Mesenchymal stem cell (in vitro differentiated cells and primary cell): Measurements from ENCODE around the gene RNF167.

Experiments used
- DNase-seq: peaks from one replicate; pipeline ENCODE4 v3.0.0-alpha.2; 2013
- H2AFZ ChIP-seq: one replicate; pipeline ENCODE4 v1.6.1; 2013; ENCODE audit warnings: low read depth, mild to moderate bottlenecking, control low read depth, inconsistent platforms, low read length, moderate library complexity
- H2AK5ac ChIP-seq: 2 replicates; pipeline ENCODE4 v1.6.1; 2013; ENCODE audit warnings: low read length, moderate library complexity, mild to moderate bottlenecking, inconsistent platforms; ENCODE audit not compliant: severe bottlenecking
- H2BK120ac ChIP-seq: one replicate; pipeline ENCODE4 v1.6.1; 2013; ENCODE audit warnings: low read depth, mild to moderate bottlenecking, inconsistent platforms, low read length, moderate library complexity
- H2BK12ac ChIP-seq, 2 experiments: one replicate each; pipeline ENCODE4 v1.6.1; 2013; ENCODE audit warnings: inconsistent platforms in 2 of 2, low read length in 2 of 2, mild to moderate bottlenecking in 2 of 2, moderate library complexity in 2 of 2, control low read depth in 1 of 2
- H2BK15ac ChIP-seq: one replicate; pipeline ENCODE4 v1.6.1; 2013; ENCODE audit warnings: mild to moderate bottlenecking, low read depth, inconsistent platforms; ENCODE audit not compliant: poor library complexity, severe bottlenecking
- H2BK5ac ChIP-seq: 2 replicates; pipeline ENCODE4 v1.6.1; 2013; ENCODE audit warnings: low read depth, mild to moderate bottlenecking, low read length, control low read depth, inconsistent platforms; ENCODE audit not compliant: poor library complexity, severe bottlenecking
- H3K14ac ChIP-seq, 2 experiments: one replicate each; pipeline ENCODE4 v1.6.1; 2013; ENCODE audit warnings: inconsistent platforms in 2 of 2, low read length in 2 of 2, control low read depth in 1 of 2, mild to moderate bottlenecking in 1 of 2, moderate library complexity in 1 of 2
- H3K18ac ChIP-seq, 2 experiments: one replicate each; pipeline ENCODE4 v1.6.1; 2013; ENCODE audit warnings: inconsistent platforms in 2 of 2, low read length in 2 of 2, control low read depth in 1 of 2, low read depth in 1 of 2, mild to moderate bottlenecking in 1 of 2
- H3K23ac ChIP-seq, 2 experiments: one replicate each; pipeline ENCODE4 v1.6.1; 2013; ENCODE audit warnings: inconsistent platforms in 2 of 2, low read length in 2 of 2, mild to moderate bottlenecking in 2 of 2, moderate library complexity in 2 of 2, control low read depth in 1 of 2
- H3K27ac ChIP-seq: 2 replicates; pipeline ENCODE4 v1.5.1; 2013; ENCODE audit warnings: mild to moderate bottlenecking, moderate library complexity, low read length, control low read depth, inconsistent platforms; ENCODE audit not compliant: poor library complexity, severe bottlenecking
- H3K27me3 ChIP-seq, 2 experiments: 2 replicates each; pipeline versions ENCODE4 v1.6.1 to v1.7.0; 2013; ENCODE audit warnings: low read length in 2 of 2, mild to moderate bottlenecking in 2 of 2, moderate library complexity in 2 of 2, control low read depth in 1 of 2, inconsistent platforms in 1 of 2; ENCODE audit not compliant: control insufficient read depth in 1 of 2, insufficient read depth in 1 of 2
- H3K36me3 ChIP-seq, 2 experiments: 2 replicates each; pipeline versions ENCODE4 v1.6.1 to v1.7.0; 2013; ENCODE audit warnings: low read length in 2 of 2, control low read depth in 1 of 2, inconsistent platforms in 1 of 2, low read depth in 1 of 2, mild to moderate bottlenecking in 1 of 2; ENCODE audit not compliant: insufficient read depth in 2 of 2, control insufficient read depth in 1 of 2
- H3K4ac ChIP-seq, 2 experiments: one replicate each; pipeline ENCODE4 v1.6.1; 2013; ENCODE audit warnings: inconsistent platforms in 2 of 2, low read length in 2 of 2, mild to moderate bottlenecking in 2 of 2, moderate library complexity in 2 of 2, control low read depth in 1 of 2, low read depth in 1 of 2
- H3K4me1 ChIP-seq: 2 replicates; pipeline ENCODE4 v1.6.1; 2013; ENCODE audit warnings: low read depth, low read length, control low read depth; ENCODE audit not compliant: control insufficient read depth, insufficient read depth
- H3K4me2 ChIP-seq: 2 replicates; pipeline ENCODE4 v1.6.1; 2013; ENCODE audit warnings: low read length, mild to moderate bottlenecking, inconsistent platforms; ENCODE audit not compliant: poor library complexity, severe bottlenecking
- H3K4me3 ChIP-seq, 2 experiments: 2 replicates each; pipeline versions ENCODE4 v1.5.1 to v1.7.0; 2013; ENCODE audit warnings: low read length in 2 of 2, mild to moderate bottlenecking in 2 of 2, control low read depth in 1 of 2, low read depth in 1 of 2; ENCODE audit not compliant: insufficient read depth in 1 of 2
- H3K79me1 ChIP-seq: replicated peaks from 2 replicates; pipeline ENCODE4 v1.6.1; 2013; ENCODE audit warnings: mild to moderate bottlenecking, control low read depth, low read length, inconsistent platforms; ENCODE audit not compliant: poor library complexity, severe bottlenecking
- H3K9ac ChIP-seq: 2 replicates; pipeline ENCODE4 v1.7.0; 2013; ENCODE audit warnings: mild to moderate bottlenecking, low read length, moderate library complexity
- H3K9me3 ChIP-seq: 2 replicates; pipeline ENCODE4 v1.7.0; 2013; ENCODE audit warnings: mild to moderate bottlenecking, low read length; ENCODE audit not compliant: control insufficient read depth
- H4K8ac ChIP-seq: one replicate; pipeline ENCODE4 v1.6.1; 2013; ENCODE audit warnings: inconsistent platforms, mild to moderate bottlenecking, low read length, moderate library complexity
- H4K91ac ChIP-seq: one replicate; pipeline ENCODE4 v1.6.1; 2013; ENCODE audit warnings: mild to moderate bottlenecking, low read length, inconsistent platforms
- WGBS: methylation state at CpG from one replicate; pipeline ENCODE4 v1.1.7; 2013; ENCODE audit warnings: mixed read lengths; 5-methylcytosine and 5-hydroxymethylcytosine counted together

RNF167 gene

GRCh38 chr17:4893272-4893671 lies 46.8 kb upstream of the RNF167 start:
- Histone ChIP-seq H3K9ac (no peak overlapping the region), H4K8ac (no peak overlapping the region), H3K36me3 (peaks cover 70 to 96% of the 10 kb centered on the region in 2 experiments), H3K4me2 (no peak overlapping the region), H2BK5ac (no peak overlapping the region), H2AK5ac (no peak overlapping the region), H3K4ac (no peak overlapping the region), H2AFZ (no peak overlapping the region), H2BK120ac (no peak overlapping the region), H3K4me1 (peaks cover 8% of the 10 kb centered on the region), H2BK12ac (no peak overlapping the region), H3K27me3 (no peaks in the 10 kb centered on the region), H2BK15ac (no peak overlapping the region), H4K91ac (no peak overlapping the region), H3K79me1 (peaks cover 7% of the 10 kb centered on the region), H3K4me3 (no peak overlapping the region), H3K23ac (no peak overlapping the region), H3K18ac (no peak overlapping the region), H3K27ac (no peak overlapping the region), H3K14ac (no peak overlapping the region), H3K9me3 (no peaks in the 10 kb centered on the region)
- no peak for DNase-seq
- 95% methylated on average over 18 of the region's 18 CpGs for WGBS

GRCh38 chr17:4893721-4894560 lies 46.1 kb upstream of the RNF167 start:
- Histone ChIP-seq H2BK120ac (no peak overlapping the region), H3K14ac (no peak overlapping the region), H2AFZ (peak overlapping the region; percentile 8), H2BK15ac (no peak overlapping the region), H3K36me3 (peaks cover 69 to 99% of the 10 kb centered on the region in 2 experiments), H4K8ac (no peak overlapping the region), H4K91ac (peak overlapping the region; percentile 16), H3K23ac (peak overlapping the region in 1 of 2 experiments; percentile 11), H3K4me3 (no peak overlapping the region), H2BK12ac (no peak overlapping the region), H3K4me1 (peaks cover 8% of the 10 kb centered on the region), H3K79me1 (peaks cover 7% of the 10 kb centered on the region), H3K4ac (no peak overlapping the region), H3K18ac (no peak overlapping the region), H2AK5ac (no peak overlapping the region), H3K4me2 (no peak overlapping the region), H3K9ac (no peak overlapping the region), H2BK5ac (no peak overlapping the region), H3K27me3 (peaks cover 0 to 4% of the 10 kb centered on the region in 2 experiments), H3K9me3 (no peaks in the 10 kb centered on the region), H3K27ac (no peak overlapping the region)
- DNase-seq = no peak
- 89% methylated on average over 31 of the region's 31 CpGs for WGBS

- Histone ChIP-seq H3K79me1 (peaks cover 3% of the 10 kb centered on the region), H3K23ac (no peak overlapping the region), H3K9ac (no peak overlapping the region), H2AK5ac (no peak overlapping the region), H3K36me3 (peaks cover 69 to 99% of the 10 kb centered on the region in 2 experiments), H4K8ac (no peak overlapping the region), H3K4ac (no peak overlapping the region), H2AFZ (no peak overlapping the region), H3K27me3 (peaks cover 0 to 14% of the 10 kb centered on the region in 2 experiments), H3K18ac (no peak overlapping the region), H2BK5ac (no peak overlapping the region), H2BK12ac (no peak overlapping the region), H2BK15ac (no peak overlapping the region), H3K4me1 (peaks cover 8% of the 10 kb centered on the region), H3K4me3 (no peak overlapping the region), H3K4me2 (no peak overlapping the region), H3K14ac (no peak overlapping the region), H3K9me3 (no peaks in the 10 kb centered on the region), H2BK120ac (no peak overlapping the region), H3K27ac (no peak overlapping the region), H4K91ac (peak overlapping the region; percentile 0)
- 97% methylated on average over 13 of the region's 13 CpGs for WGBS
- DNase-seq = no peak
Measured at GRCh38 chr17:4895121-4895520, 44.9 kb upstream of the RNF167 start.

DNA sequence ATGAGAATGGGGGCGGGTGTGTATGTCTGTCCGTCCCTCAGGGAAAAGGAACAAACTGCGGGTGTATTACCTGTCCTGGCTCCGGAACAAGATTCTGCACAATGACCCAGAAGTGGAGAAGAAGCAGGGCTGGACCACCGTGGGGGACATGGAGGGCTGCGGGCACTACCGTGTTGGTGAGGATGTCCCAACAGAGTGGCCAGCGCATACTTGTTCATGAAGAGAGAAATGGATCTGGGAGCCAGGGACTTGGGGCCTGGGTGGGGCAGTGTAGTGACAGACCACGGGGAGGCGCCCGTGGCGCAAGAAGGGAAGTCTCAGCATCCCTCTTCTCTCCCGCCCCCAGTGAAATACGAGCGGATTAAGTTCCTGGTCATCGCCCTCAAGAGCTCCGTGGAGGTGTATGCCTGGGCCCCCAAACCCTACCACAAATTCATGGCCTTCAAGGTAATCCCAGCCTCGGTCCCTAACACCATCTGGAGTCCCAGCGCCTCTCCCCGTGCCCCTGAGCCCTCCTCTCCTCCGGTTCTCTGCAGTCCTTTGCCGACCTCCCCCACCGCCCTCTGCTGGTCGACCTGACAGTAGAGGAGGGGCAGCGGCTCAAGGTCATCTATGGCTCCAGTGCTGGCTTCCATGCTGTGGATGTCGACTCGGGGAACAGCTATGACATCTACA lies 44.3 kb upstream of the RNF167 start:
- H4K8ac ChIP-seq = peak overlapping the region; percentile 45
- no peak overlapping the region for H3K18ac ChIP-seq
- H2BK120ac ChIP-seq = no peak overlapping the region
- no peak overlapping the region for H2AK5ac ChIP-seq
- 82% methylated on average over 27 of the region's 27 CpGs for WGBS
- H3K4me1 ChIP-seq = peaks cover 8% of the 10 kb centered on the region
- H3K27ac ChIP-seq = no peak overlapping the region
- no peak for DNase-seq
- no peak overlapping the region for H3K9ac ChIP-seq
- H3K27me3 ChIP-seq = peaks cover 0 to 14% of the 10 kb centered on the region in 2 experiments
- no peak overlapping the region for H3K23ac ChIP-seq
- peaks cover 62 to 99% of the 10 kb centered on the region in 2 experiments for H3K36me3 ChIP-seq
- H2BK5ac ChIP-seq = no peak overlapping the region
- H2BK12ac ChIP-seq = no peak overlapping the region
- H2AFZ ChIP-seq = no peak overlapping the region
- no peak overlapping the region for H4K91ac ChIP-seq
- H3K4me2 ChIP-seq = no peak overlapping the region
- H3K79me1 ChIP-seq = peaks cover 3% of the 10 kb centered on the region
- no peak overlapping the region for H2BK15ac ChIP-seq
- H3K9me3 ChIP-seq = no peaks in the 10 kb centered on the region
- H3K14ac ChIP-seq = no peak overlapping the region
- H3K4ac ChIP-seq = no peak overlapping the region
- no peak overlapping the region for H3K4me3 ChIP-seq
